GM12878 (cell line): Measurements from ENCODE around the gene CMTM1. TPM values are rescaled to one million over a fixed set of nuclear protein-coding genes. Genes with fewer than 3 reads are reported as not detected.

Experiments
- ATF2 ChIP-seq: IDR thresholded peaks from 2 replicates; pipeline ENCODE4 v1.6.1; 2012; ENCODE audit warnings: low read length, inconsistent platforms
- CREB1 ChIP-seq: IDR thresholded peaks from 2 replicates; pipeline ENCODE4 v1.6.1; 2012; ENCODE audit warnings: low read depth, mild to moderate bottlenecking, inconsistent platforms
- ELK1 ChIP-seq: IDR thresholded peaks from 2 replicates; pipeline ENCODE4 v1.6.1; 2012; ENCODE audit warnings: low read depth, low read length, improper control_type of control experiment
- EP300 ChIP-seq, 2 experiments: fragments of 150-350 bp in 1 of 2; IDR thresholded peaks; 2 replicates each; pipeline ENCODE4 v1.6.1; 2011 to 2012; ENCODE audit warnings: low read depth in 2 of 2, low read length in 2 of 2, borderline replicate concordance in 1 of 2, improper control_type of control experiment in 1 of 2, inconsistent platforms in 1 of 2; ENCODE audit not compliant: control insufficient read depth in 1 of 2
- HDAC6 ChIP-seq: fragments of 200-600 bp; sonication (generic); IDR thresholded peaks from one replicate; pipeline ENCODE4 v1.8.0; 2017; ENCODE audit warnings: antibody characterized with exemption; ENCODE audit not compliant: unreplicated experiment
- MAX ChIP-seq: IDR thresholded peaks from 2 replicates; pipeline ENCODE4 v1.6.1; 2012; ENCODE audit warnings: low read depth, low read length, improper control_type of control experiment
- MTA2 ChIP-seq: fragments of 450-650 bp; IDR thresholded peaks from 2 replicates; pipeline ENCODE4 v1.6.1; 2016; ENCODE audit warnings: low read depth, mild to moderate bottlenecking, moderate library complexity
- NFYA ChIP-seq: IDR thresholded peaks from 2 replicates; pipeline ENCODE4 v1.6.1; 2011; ENCODE audit warnings: low read depth, mild to moderate bottlenecking, low read length, improper control_type of control experiment, borderline replicate concordance
- RAD21 ChIP-seq: IDR thresholded peaks from 2 replicates; pipeline ENCODE4 v1.6.1; 2011; ENCODE audit warnings: mild to moderate bottlenecking, low read depth, low read length, moderate library complexity; ENCODE audit not compliant: insufficient read depth
- RB1 ChIP-seq: fragments of 450-650 bp; formaldehyde crosslinking; IDR thresholded peaks from 2 replicates; pipeline ENCODE4 v1.6.1; 2017; ENCODE audit warnings: mild to moderate bottlenecking, borderline replicate concordance
- RBBP5 ChIP-seq: fragments of 200-600 bp; sonication (generic); conservative IDR thresholded peaks from 2 replicates; pipeline ENCODE4 v1.6.1; 2016
- SREBF1 ChIP-seq: IDR thresholded peaks from 2 replicates; pipeline ENCODE4 v1.6.1; 2012; ENCODE audit warnings: mild to moderate bottlenecking, low read length
- STAT1 ChIP-seq: fragments of 450-650 bp; conservative IDR thresholded peaks from 2 replicates; pipeline ENCODE4 v1.6.1; 2014; ENCODE audit warnings: antibody characterized with exemption, mild to moderate bottlenecking
- STAT3 ChIP-seq: IDR thresholded peaks from 2 replicates; pipeline ENCODE4 v1.6.1; 2011; ENCODE audit warnings: low read depth, low read length, improper control_type of control experiment
- ZBTB4 ChIP-seq: fragments of 450-650 bp; formaldehyde crosslinking; IDR thresholded peaks from 2 replicates; pipeline ENCODE4 v1.4.0; 2022; ENCODE audit warnings: mild to moderate bottlenecking, moderate library complexity
- ZNF384 ChIP-seq: IDR thresholded peaks from 2 replicates; pipeline ENCODE4 v1.6.1; 2012; ENCODE audit warnings: low read depth, mild to moderate bottlenecking, low read length, improper control_type of control experiment, borderline replicate concordance
- polyA plus RNA-seq, 11 experiments: library from polyadenylated mRNA; depleted of rRNA in 4 of 11; unstranded in 6 of 11; stranded (reverse) in 5 of 11; fragments of >200 nt; fragmentation: Nextera tagmentation in 4 of 11; fragmentation: Illumina TruSeq in 1 of 11; extraction: Ambion mirVana in 4 of 11; extraction: Trizol in 1 of 11; gene quantifications; 1 replicate in 1 of 11; 2 replicates in 10 of 11; pipeline versions ENCODE4 v1.2.1 to v1.2.3, GENCODE V29; 2011 to 2016; ENCODE audit warnings: inconsistent platforms in 2 of 11, missing spikeins in 2 of 11, low read depth in 1 of 11
- total RNA-seq, 4 experiments: library from RNA; depleted of rRNA in 3 of 4; stranded (reverse); fragments of >200 nt in 3 of 4; fragmentation: Illumina TruSeq in 1 of 4; extraction: Trizol in 1 of 4; gene quantifications; 2 replicates each; pipeline versions ENCODE4 v1.2.1 to v1.2.3, GENCODE V29; 2013 to 2021
- TF ChIP-seq, protein P1 (sequence below): fragments of 450-650 bp; formaldehyde crosslinking; IDR thresholded peaks from 2 replicates; pipeline ENCODE4 v1.5.0; 2022; ENCODE audit warnings: mild to moderate bottlenecking, missing genetic modification characterization
- TF ChIP-seq, protein P2 (sequence below): fragments of 450-650 bp; IDR thresholded peaks from 2 replicates; pipeline ENCODE4 v1.6.1; 2016; ENCODE audit warnings: mild to moderate bottlenecking

Gene CMTM1
- total and polyA plus RNA-seq, 10 of the 15 experiments (the other 5 are each of a cell fraction or from before 2014, with no cell fraction given) = 0.09 to 3.0 (median 1.4) TPM; not detected in 2

- TF ChIP-seq, protein P1, sequence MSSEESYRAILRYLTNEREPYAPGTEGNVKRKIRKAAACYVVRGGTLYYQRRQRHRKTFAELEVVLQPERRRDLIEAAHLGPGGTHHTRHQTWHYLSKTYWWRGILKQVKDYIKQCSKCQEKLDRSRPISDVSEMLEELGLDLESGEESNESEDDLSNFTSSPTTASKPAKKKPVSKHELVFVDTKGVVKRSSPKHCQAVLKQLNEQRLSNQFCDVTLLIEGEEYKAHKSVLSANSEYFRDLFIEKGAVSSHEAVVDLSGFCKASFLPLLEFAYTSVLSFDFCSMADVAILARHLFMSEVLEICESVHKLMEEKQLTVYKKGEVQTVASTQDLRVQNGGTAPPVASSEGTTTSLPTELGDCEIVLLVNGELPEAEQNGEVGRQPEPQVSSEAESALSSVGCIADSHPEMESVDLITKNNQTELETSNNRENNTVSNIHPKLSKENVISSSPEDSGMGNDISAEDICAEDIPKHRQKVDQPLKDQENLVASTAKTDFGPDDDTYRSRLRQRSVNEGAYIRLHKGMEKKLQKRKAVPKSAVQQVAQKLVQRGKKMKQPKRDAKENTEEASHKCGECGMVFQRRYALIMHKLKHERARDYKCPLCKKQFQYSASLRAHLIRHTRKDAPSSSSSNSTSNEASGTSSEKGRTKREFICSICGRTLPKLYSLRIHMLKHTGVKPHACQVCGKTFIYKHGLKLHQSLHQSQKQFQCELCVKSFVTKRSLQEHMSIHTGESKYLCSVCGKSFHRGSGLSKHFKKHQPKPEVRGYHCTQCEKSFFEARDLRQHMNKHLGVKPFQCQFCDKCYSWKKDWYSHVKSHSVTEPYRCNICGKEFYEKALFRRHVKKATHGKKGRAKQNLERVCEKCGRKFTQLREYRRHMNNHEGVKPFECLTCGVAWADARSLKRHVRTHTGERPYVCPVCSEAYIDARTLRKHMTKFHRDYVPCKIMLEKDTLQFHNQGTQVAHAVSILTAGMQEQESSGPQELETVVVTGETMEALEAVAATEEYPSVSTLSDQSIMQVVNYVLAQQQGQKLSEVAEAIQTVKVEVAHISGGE (CRISPR knock-in tag) = no peak
- TF ChIP-seq RB1 (no peak), SREBF1 (no peak), CREB1 (peak; percentile 47; the same call in 1 of the 2 replicates), STAT3 (no peak), ZNF384 (no peak), MAX (peak; percentile 36; the same call in 1 of the 2 replicates), EP300 (IDR thresholded peaks at IDR 0.05; ENCODE audit: borderline replicate concordance in 1 of 2, control insufficient read depth in 1 of 2, low read depth in 2 of 2, low read length in 2 of 2) (peak; percentile 76 to 93), NFYA (no peak), RAD21 (0 out of 2 replicates have a peak, but pooled peaks have one; percentile 4), MTA2 (peak; percentile 88), STAT1 (no peak), ZBTB4 (CRISPR knock-in tag) (no peak), RBBP5 (no peak), ELK1 (no peak), ATF2 (peak; percentile 76; the same call in 1 of the 2 replicates), HDAC6 (no peak)
- TF ChIP-seq, protein P2, sequence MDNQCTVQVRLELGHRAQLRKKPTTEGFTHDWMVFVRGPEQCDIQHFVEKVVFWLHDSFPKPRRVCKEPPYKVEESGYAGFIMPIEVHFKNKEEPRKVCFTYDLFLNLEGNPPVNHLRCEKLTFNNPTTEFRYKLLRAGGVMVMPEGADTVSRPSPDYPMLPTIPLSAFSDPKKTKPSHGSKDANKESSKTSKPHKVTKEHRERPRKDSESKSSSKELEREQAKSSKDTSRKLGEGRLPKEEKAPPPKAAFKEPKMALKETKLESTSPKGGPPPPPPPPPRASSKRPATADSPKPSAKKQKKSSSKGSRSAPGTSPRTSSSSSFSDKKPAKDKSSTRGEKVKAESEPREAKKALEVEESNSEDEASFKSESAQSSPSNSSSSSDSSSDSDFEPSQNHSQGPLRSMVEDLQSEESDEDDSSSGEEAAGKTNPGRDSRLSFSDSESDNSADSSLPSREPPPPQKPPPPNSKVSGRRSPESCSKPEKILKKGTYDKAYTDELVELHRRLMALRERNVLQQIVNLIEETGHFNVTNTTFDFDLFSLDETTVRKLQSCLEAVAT = peak; percentile 84
Measured at GRCh38 chr16:66524601-66525164, 41.6 kb upstream of the CMTM1 start (continued).
